D721Med (cell line): Measurements from ENCODE around the gene CDHR2.

Source experiments
- DNase-seq: peaks from one replicate; pipeline ENCODE4 v3.0.0; 2011; ENCODE audit warnings: low spot score; ENCODE audit not compliant: insufficient read length
- FAIRE-seq: peaks from 2 replicates; lab custom pipeline; 2011; peaks lifted over from hg19 to GRCh38; lab: Jason Lieb, UNC
- TF ChIP-seq, protein P1 (sequence below): IDR thresholded peaks from 2 replicates; pipeline ENCODE4 v1.5.1; 2012; ENCODE audit warnings: mild to moderate bottlenecking, control low read depth; ENCODE audit not compliant: insufficient read depth; ENCODE audit errors: missing control alignments

The CDHR2 gene

DNA sequence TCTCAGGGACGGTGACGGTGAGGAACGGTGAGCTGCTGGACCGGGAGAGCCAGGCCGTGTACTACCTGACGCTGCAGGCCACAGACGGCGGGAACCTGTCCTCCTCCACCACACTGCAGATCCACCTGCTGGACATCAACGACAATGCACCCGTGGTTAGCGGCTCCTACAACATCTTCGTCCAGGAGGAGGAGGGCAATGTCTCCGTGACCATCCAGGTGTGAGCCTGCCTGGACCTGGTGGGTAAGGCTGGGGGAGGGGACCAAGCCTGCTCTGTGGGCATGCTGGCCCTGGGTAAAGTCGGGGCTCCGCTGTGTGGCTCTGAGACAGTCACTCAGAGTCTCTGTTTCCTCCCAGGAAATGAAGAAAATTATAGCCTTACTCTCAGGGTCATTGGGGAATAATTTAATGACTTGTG lies 29.3 kb downstream of the CDHR2 start:
- DNase-seq (no peak), FAIRE-seq (no peak)

DNA sequence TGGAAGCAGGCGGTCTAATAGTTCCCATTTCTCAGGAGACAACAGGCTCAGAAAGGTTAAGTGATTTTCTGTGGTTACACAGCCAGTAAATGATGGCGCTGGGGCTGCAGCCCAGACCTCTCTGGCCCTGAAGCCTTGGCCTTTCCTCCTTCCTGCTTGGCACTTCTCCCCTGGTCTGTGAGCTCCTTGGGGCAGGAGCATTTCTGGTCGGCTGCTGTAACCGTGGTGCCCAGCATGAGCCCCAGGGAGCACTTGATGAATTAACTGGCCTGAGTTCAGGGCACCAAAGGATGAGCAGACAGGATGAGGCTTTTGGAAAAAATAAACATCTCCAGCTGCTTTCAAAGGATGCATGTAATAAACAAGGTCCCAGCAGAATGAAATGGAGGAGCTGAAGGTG lies 30.2 kb downstream of the CDHR2 start:
- no peak for DNase-seq
- TF ChIP-seq, protein P1, sequence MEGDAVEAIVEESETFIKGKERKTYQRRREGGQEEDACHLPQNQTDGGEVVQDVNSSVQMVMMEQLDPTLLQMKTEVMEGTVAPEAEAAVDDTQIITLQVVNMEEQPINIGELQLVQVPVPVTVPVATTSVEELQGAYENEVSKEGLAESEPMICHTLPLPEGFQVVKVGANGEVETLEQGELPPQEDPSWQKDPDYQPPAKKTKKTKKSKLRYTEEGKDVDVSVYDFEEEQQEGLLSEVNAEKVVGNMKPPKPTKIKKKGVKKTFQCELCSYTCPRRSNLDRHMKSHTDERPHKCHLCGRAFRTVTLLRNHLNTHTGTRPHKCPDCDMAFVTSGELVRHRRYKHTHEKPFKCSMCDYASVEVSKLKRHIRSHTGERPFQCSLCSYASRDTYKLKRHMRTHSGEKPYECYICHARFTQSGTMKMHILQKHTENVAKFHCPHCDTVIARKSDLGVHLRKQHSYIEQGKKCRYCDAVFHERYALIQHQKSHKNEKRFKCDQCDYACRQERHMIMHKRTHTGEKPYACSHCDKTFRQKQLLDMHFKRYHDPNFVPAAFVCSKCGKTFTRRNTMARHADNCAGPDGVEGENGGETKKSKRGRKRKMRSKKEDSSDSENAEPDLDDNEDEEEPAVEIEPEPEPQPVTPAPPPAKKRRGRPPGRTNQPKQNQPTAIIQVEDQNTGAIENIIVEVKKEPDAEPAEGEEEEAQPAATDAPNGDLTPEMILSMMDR = no peak
- FAIRE-seq = no peak

More for the DNA sequence above, 29.3 kb downstream of the CDHR2 start:
- TF ChIP-seq, protein P1 = no peak

DNA sequence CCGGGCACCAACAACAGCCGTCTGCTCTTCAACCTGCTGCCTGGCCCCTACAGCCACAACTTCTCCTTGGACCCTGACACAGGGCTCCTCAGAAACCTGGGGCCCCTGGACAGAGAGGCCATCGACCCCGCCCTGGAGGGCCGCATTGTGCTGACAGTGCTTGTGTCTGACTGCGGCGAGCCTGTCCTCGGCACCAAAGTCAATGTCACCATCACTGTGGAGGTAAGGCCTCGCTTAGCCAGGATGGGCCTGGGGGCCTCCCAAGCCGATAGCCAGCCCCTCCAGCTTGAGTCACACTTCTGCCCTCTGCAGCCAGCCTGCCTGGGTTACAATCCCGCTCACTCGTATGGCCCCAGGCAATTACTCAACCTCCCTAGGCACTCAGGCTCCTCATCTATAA lies 32.2 kb downstream of the CDHR2 start:
- TF ChIP-seq, protein P1 = no peak
- FAIRE-seq = no peak
- DNase-seq = no peak

DNA sequence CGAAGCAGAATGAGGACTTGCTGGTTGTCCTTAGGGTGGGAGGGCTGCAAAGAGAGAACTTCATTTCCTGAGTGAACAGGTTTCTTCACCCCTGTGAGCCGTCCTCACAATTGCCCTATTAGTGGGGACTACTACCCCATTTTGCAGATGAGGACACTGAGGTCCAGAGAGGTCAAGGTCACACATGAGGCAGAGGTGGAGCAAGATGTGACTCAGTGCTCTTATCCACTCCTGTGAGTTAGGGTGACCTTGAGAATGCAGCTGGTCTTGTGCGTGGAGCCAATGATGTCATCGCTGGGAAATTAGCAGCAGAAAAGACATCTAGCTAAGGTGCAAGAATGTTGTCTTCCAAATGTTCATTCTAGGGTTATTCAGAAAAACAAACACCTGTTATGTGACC lies 33.9 kb downstream of the CDHR2 start:
- TF ChIP-seq, protein P1 = no peak
- DNase-seq = no peak
- FAIRE-seq = no peak

DNA sequence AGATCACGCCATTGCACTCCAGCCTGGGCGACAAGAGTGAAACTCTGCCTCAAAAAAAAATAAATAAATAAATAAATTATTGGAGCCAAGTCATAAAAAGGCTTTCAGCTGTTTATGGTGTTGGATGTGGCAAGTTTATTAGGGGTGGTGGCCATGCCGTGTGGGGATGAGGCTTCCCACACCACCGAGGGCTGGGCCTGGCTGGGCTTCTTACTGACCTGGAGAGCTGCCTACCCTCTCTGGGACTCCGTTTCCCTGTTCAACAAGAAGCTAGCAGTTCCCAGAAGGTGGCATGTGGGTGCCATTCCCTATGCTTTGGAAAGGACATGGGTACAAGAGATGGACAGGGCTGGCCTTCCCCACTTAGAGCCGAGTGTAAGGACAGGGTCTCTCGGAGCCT lies 38.3 kb downstream of the CDHR2 start:
- no peak for FAIRE-seq
- TF ChIP-seq, protein P1 = no peak

DNA sequence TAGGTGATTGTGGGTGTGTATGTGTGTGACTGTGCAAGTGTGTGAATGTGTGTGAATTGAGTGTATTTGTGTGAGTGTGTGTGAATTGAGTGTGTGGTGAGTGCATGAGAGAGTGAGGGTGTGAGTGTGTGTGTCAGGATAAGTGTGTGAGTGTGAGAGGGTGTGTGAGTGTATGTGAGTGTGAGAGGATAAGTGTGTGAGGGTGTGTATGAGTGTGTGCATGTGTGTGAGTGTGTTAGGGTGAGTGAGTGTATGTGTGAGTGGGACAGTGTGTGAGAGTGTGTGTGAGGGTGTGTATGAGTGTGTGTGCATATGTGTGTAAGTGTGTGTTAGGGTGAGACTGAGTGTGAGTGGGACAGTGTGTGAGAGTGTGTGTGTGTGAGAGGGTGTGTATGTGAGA lies 39.2 kb downstream of the CDHR2 start:
- no peak for FAIRE-seq

More for the DNA sequence above, 38.3 kb downstream of the CDHR2 start:
- DNase-seq = no peak

More for the DNA sequence above, 39.2 kb downstream of the CDHR2 start:
- DNase-seq = no peak
- TF ChIP-seq, protein P1 = no peak
